Heart right ventricle (tissue), 16 donors: ENCODE data around the gene NATD1. TPM values are rescaled to one million over a fixed set of nuclear protein-coding genes. Genes with fewer than 3 reads are reported as not detected.

Experiments used
- ATAC-seq, 8 donors: fragments of 200-7000 bp; cut with Tn5 transposase; one replicate each; pipeline ENCODE4 v1.9.1; 2020; ENCODE audit warnings: mild to moderate bottlenecking in 8 of 8, moderate library complexity in 8 of 8, moderate number of reproducible peaks in 1 of 8
- DNase-seq, 2 donors: peaks; one replicate each; pipeline ENCODE4 v3.0.0-alpha.2; 2020
- H3K27ac ChIP-seq, 10 donors: fragments of 200-600 bp; sonication (generic) in 2 of 10; one replicate each; pipeline versions ENCODE4 v1.5.0 to v1.8.0; 2020 to 2022; ENCODE audit warnings: mild to moderate bottlenecking in 3 of 10
- H3K27me3 ChIP-seq, 7 donors: fragments of 200-600 bp; one replicate each; pipeline ENCODE4 v1.8.0; 2021 to 2022; ENCODE audit warnings: mild to moderate bottlenecking in 2 of 7
- H3K36me3 ChIP-seq, 9 donors: fragments of 200-600 bp; sonication (generic) in 1 of 9; one replicate each; pipeline versions ENCODE4 v1.5.0 to v1.8.0; 2020 to 2022; ENCODE audit warnings: mild to moderate bottlenecking in 2 of 9
- H3K4me1 ChIP-seq, 9 donors: fragments of 200-600 bp; sonication (generic) in 1 of 9; one replicate each; pipeline versions ENCODE4 v1.5.0 to v1.8.0; 2020 to 2022; ENCODE audit warnings: mild to moderate bottlenecking in 4 of 9
- H3K4me3 ChIP-seq, 10 donors: fragments of 200-600 bp; sonication (generic) in 2 of 10; one replicate each; pipeline versions ENCODE4 v1.5.0 to v1.8.0; 2020 to 2022; ENCODE audit warnings: mild to moderate bottlenecking in 7 of 10, moderate library complexity in 2 of 10
- H3K9me3 ChIP-seq, 11 donors: fragments of 200-600 bp in 10 of 11; sonication (generic) in 2 of 11; one replicate each; pipeline versions ENCODE4 v1.5.0 to v1.8.0; 2013 to 2022; ENCODE audit warnings: mild to moderate bottlenecking in 2 of 11, control low read depth in 1 of 11, moderate library complexity in 1 of 11
- WGBS, 2 donors: extraction: QIAGEN DNeasy Blood & Tissue Kit; methylation state at CpG; one replicate each; pipeline ENCODE4 v1.1.7; 2013; ENCODE audit warnings: inconsistent platforms in 1 of 2; 5-methylcytosine and 5-hydroxymethylcytosine counted together
- intact Hi-C, 10 donors: fragments of 100-400 bp; cut with DNase I; formaldehyde crosslinking; loops; one replicate each; pipeline versions ENCODE4 v1.11.1 to v1.14.2; 2022
- polyA plus RNA-seq, 2 donors: library from polyadenylated mRNA; stranded (reverse); fragments of 200-250 nt; gene quantifications; one replicate each; pipeline ENCODE4 v1.2.3, GENCODE V29; 2013
- total RNA-seq, 10 donors: library from RNA; stranded (reverse); fragmentation: NEBNext Ultra II Directional in 3 of 10; extraction: Animal tissue kit (Norgen Biotek cat#: 25700) in 3 of 10; gene quantifications; one replicate each; pipeline versions ENCODE4 v1.2.1 to v1.2.4, GENCODE V29; 2021 to 2023
- TF ChIP-seq, protein P1 (sequence below), 9 donors: fragments of 200-600 bp; sonication (generic) in 2 of 9; IDR thresholded peaks; one replicate each; pipeline versions ENCODE4 v1.5.0 to v1.8.0; 2021 to 2022; ENCODE audit warnings: antibody characterized with exemption in 9 of 9, mild to moderate bottlenecking in 5 of 9, moderate library complexity in 1 of 9
- donor health status: Arrhythmogenic right ventricular cardiomyopathy.
- donor health status: ischemic (EF 13 %, LVEDD 7.1; RV severe dilation, severe dysfunction).
- donor health status: healthy with polysubstance abuse.
- donor health status: DM: no; HTN: yes; CAD: no.
- donor health status: DM: no; HTN: no; CAD: no.
- donor health status: ischemic (EF 25% LVEDD 6.9; RV normal size, moderate dysfunction).
- donor health status: ischemic (EF 25% LVEDD 5.7; RV mildly dilated, moderate dysfunction).
- donor health status: healthy.
- donor health status: DM: yes; HTN: yes; CAD: no.
- donor health status: Ischemic cardiomyopathy.
- donor health status: ischemic (EF 35%, LVEDD 5.7; RV mildly dilated, moderate dysfunction).
- donor health status: nonischemic (EF 11% LVEDD 7.7; RV severe dilation, severe dysfunction).
- donor health status: DM: yes; HTN: yes; CAD: no.
- donor health status: PGD.
- donor health status: ischemic (EF 29% LVEDD 5.4; RV normal size, mild dysfunction).
- donor health status: nonischemic (EF 23%, LVEDD 6.1; RV moderate dilation, normal function).

The NATD1 gene
- total and polyA plus RNA-seq, 12 donors: 3.1 to 23.1 (median 18.1) TPM

DNA sequence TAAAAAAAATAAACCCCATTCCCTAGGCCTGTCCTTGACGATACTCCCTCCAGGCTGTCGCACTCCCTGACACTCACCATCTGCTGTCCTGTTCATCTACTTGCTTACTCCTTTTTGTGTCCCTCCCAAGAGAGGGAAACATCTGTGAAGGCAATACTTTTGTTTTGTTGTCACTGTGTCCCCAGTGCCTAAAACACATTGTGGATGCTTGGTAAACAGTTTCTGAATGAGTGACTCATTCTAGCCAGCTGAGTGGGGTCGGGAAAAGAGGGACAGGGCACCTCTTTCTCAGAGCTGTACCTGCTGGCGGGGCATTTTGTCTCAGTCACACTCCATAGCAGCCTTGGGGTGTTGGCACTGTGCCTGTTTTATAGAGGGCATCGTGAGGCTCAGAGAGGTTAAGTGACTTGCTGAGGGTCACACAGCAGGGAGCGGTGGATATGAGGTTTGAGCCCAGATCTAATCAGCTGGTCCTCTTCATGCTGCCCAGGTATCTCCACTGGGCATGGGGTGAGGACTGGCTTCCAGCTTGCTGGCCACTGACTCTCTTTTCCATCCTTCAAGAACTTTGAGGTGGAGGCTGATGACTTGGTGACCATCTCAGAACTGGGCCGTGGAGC is 46.9 kb upstream of the NATD1 start:
- Histone ChIP-seq H3K36me3 (peaks cover 6 to 79% (median 45%) of the 10 kb centered on the region in 9 donors), H3K4me3 (no peak overlapping the region), H3K9me3 (no peaks in the 10 kb centered on the region), H3K4me1 (peaks cover 13 to 39% (median 25%) of the 10 kb centered on the region in 9 donors), H3K27me3 (no peaks in the 10 kb centered on the region), H3K27ac (peak overlapping the region in 1 of 10 donors; percentile 4)
- TF ChIP-seq, protein P1, sequence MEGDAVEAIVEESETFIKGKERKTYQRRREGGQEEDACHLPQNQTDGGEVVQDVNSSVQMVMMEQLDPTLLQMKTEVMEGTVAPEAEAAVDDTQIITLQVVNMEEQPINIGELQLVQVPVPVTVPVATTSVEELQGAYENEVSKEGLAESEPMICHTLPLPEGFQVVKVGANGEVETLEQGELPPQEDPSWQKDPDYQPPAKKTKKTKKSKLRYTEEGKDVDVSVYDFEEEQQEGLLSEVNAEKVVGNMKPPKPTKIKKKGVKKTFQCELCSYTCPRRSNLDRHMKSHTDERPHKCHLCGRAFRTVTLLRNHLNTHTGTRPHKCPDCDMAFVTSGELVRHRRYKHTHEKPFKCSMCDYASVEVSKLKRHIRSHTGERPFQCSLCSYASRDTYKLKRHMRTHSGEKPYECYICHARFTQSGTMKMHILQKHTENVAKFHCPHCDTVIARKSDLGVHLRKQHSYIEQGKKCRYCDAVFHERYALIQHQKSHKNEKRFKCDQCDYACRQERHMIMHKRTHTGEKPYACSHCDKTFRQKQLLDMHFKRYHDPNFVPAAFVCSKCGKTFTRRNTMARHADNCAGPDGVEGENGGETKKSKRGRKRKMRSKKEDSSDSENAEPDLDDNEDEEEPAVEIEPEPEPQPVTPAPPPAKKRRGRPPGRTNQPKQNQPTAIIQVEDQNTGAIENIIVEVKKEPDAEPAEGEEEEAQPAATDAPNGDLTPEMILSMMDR (IDR thresholded peaks at IDR 0.05): no peak
- intact Hi-C loops: no loop called here
- no peak for DNase-seq
- ATAC-seq: no peak
- WGBS, 2 donors: 51 to 55% methylated on average over 7 of the region's 7 CpGs

DNA sequence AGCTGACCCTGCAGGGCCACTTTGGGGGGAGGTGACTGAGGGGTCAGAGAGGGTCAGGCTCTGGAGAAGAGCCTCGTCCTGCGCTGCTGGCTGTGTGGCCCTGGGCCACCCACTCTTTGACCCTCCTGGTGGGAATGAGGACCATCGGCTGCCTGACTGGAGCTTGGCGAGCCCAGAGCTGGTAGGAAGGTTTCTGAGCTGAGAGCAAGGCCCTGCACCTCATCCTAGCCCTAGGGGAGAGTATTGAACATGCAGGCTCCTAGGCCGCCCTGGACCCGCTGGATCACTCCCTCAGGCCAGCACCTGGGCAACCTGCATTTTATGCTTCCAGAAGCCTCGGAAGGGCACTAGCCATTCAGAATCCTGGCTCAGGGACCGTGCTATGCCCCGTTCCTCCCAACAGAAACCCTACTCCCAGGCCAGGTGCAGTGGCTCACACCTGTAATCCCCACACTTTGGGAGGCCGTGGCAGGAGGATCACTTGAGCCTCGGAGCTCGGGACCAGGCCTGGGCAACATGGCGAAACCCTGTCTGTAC is 45.8 kb upstream of the NATD1 start:
- DNase-seq: no peak
- H3K9me3 ChIP-seq: no peaks in the 10 kb centered on the region
- H3K4me1 ChIP-seq: peaks cover 17 to 46% (median 30%) of the 10 kb centered on the region in 9 donors
- H3K27ac ChIP-seq: no peak overlapping the region
- 57 to 66% methylated on average over 13 of the region's 13 CpGs for WGBS, 2 donors
- intact Hi-C loops: no loop called here
- peaks cover 6 to 70% (median 43%) of the 10 kb centered on the region in 9 donors for H3K36me3 ChIP-seq
- H3K27me3 ChIP-seq: no peaks in the 10 kb centered on the region
- ATAC-seq: no peak
- H3K4me3 ChIP-seq: no peak overlapping the region
- TF ChIP-seq, protein P1 (IDR thresholded peaks at IDR 0.05): no peak

DNA sequence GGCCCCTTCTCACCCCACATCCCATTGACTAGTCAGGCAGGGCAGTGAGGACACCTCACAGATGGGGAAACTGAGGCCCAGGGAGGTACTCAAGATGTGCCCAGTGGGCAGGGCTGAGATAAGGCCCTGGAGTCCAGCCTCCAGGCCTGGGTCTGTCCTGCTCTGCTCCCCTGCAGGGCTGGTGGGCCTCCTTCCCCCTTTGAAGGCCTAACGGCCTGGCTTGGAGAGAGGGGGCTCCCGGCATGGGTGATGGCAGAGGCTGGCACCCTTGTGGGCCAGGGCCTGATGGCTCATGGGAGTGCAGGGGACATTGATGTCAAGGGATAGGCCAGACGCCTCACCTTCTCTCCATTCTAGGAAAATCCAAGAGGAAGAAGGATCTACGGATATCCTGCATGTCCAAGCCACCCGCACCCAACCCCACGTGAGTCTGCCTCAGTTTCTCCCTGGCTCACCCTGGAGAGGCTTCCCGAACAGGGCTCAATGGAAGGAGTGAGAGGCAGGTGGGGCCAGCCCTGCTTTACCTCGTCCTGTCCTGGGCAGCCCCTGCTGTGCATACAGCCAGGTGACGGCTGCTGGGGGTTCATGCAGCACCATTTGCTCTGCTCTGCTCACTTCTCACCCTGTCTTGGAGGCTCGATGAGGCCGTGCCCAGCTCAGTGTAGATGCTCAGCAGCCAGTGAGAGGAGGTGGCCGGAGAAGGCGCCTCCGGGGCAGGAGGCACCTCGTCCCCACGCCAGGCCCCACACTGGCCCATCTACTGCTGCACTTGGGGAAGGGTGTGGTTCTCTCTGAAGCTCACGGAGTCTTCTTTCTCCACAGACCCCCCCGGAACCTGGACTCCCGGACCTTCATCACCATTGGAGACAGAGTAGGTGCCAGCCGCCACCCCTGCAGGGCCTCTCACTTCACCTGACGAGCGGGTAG is 45.1 kb upstream of the NATD1 start:
- ATAC-seq (no peak), DNase-seq (no peak)
- H3K4me3 ChIP-seq: no peak overlapping the region
- 75 to 78% methylated on average over 22 of the region's 22 CpGs for WGBS, 2 donors
- H3K9me3 ChIP-seq: no peaks in the 10 kb centered on the region
- H3K36me3 ChIP-seq: peaks cover 0 to 67% (median 36%) of the 10 kb centered on the region in 9 donors
- peaks cover 17 to 47% (median 30%) of the 10 kb centered on the region in 9 donors for H3K4me1 ChIP-seq
- intact Hi-C loops: no loop called here
- TF ChIP-seq, protein P1 (IDR thresholded peaks at IDR 0.05): no peak
- no peak overlapping the region for H3K27ac ChIP-seq
- no peaks in the 10 kb centered on the region for H3K27me3 ChIP-seq

DNA sequence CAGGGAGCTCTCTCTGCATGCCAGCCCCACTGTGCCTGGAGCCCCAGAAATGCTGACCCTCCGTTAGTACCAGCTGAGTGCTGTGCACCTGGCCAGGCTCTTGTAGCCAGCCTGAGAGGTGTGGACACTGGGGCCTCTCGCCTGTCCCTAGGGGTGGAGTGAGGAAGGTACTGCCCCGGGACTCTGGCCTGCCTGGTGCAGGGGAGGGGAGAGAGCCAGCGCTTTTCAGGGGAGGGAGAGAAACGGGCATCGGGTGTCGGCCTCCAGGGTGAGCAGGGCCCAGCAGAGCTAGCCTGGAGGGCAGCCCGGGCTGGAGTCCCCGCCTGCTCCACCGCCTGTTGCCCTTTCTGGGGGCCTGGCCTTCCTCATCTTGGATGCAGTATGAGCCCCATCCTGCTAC is 44.4 kb upstream of the NATD1 start:
- Histone ChIP-seq H3K27ac (peak overlapping the region in 2 of 10 donors; percentile 5 to 72), H3K9me3 (no peaks in the 10 kb centered on the region), H3K36me3 (peaks cover 0 to 66% (median 29%) of the 10 kb centered on the region in 9 donors), H3K27me3 (no peaks in the 10 kb centered on the region), H3K4me1 (peaks cover 17 to 47% (median 30%) of the 10 kb centered on the region in 9 donors), H3K4me3 (no peak overlapping the region)
- TF ChIP-seq, protein P1 (IDR thresholded peaks at IDR 0.05): no peak
- WGBS, 2 donors: 59 to 62% methylated on average over 10 of the region's 10 CpGs
- intact Hi-C loops: no loop called here
- DNase-seq (no peak), ATAC-seq (no peak)
